GM21576 (cell line): ENCODE results near the gene TBC1D22A.
"Not testable (repeated sequence)": the region's sequence is repeated elsewhere in the genome, so short reads cannot be mapped to it uniquely, and the experiment has no call there.

Experiments used
- ATAC-seq: cut with Tn5 transposase; IDR thresholded peaks from one replicate; pipeline ENCODE4 v1.9.1; 2021; ENCODE audit warnings: mild to moderate bottlenecking, moderate library complexity; ENCODE audit not compliant: unreplicated experiment

TBC1D22A gene

DNA sequence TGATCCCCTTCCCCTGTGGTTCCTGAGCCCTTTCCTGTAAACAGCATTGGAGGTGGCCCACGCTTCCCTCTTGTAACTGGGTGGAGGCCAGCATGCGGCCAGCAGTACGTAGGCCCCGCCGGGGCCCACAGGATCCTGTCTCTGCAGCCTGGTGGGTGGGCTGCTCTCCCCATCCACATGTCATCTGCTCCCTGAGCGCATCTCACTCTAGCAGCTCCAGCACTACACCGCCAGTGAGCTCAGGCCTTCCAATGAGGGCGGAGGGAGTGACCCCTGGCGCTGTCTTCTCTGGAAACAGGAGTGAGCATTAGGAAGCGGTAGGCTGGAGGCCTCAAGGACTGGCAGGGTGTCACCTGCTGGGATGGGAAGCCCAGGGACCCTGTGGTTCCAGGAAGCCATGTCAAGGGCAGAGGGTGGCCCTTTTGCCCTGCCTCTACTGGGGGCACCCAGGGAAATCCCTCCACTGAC lies 363.9 kb downstream of the TBC1D22A start:
- ATAC-seq = no peak

DNA sequence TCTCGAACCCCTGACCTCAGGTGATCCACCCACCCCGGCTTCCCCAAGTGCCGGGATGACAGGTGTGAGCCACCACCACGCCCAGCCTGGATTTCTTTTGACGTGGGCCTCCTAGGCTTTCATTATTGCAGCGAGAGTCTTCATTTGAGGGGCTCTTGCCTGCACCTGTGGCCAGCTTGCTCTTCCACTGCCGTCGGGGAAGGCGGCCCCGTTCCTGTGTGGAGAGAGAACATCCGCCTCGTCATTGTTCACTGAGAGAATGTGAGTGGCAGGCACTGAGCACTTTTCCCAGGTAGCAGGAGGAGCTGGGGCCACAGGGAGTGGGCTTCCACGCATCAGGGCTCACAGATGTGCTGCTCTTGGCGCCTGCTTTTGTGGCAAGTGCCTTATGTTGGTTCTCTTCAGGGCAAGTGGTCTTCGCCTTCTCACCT lies 365.0 kb downstream of the TBC1D22A start:
- no peak for ATAC-seq

DNA sequence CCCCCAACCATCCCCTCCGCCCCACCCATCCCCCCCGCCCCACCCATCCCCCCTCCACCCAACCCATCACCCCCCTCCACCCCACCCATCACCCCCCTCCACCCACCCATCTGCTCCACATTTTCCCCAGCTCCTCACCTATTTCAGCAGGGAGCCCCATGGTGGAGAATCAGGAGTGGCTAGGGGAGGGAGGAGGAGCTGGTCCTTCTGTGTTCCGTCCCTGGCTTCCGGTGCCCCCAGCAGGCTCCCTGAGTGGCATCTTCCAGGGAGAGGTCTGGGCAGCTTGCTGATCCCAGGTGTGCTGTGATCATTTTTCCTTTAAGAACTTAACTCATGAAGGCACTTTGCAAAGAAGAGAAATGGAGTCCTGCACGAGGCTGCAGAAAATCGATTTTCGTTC lies 365.8 kb downstream of the TBC1D22A start:
- ATAC-seq = no peak

DNA sequence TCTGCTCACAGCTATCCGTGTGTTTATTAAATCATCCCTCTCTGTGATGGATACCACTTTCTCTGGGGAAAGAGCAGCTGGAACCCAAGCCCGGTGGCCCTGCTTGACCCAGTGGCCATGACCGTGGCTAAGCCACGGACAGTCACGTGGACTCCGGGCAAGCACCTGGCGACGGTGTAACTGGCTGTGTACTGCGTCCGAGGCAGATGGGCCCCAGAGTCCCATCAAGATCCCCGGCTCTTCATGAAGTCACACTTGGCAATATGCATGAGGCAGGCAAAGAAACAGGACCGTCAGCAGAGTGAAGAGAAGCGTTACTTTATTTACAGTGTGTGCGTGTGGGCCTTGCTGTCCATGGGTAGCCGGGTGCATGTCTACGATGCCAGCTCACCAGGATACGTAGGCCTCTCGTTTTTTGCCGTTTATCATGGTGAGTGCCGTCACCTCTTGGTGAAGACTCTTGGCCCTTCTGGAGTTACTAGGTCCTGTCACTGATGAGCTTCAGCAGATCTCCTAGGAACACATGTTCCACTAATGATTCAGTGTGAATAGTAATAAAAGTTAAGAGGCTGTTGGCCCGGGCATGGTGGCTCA lies 366.3 kb downstream of the TBC1D22A start:
- no peak for ATAC-seq

DNA sequence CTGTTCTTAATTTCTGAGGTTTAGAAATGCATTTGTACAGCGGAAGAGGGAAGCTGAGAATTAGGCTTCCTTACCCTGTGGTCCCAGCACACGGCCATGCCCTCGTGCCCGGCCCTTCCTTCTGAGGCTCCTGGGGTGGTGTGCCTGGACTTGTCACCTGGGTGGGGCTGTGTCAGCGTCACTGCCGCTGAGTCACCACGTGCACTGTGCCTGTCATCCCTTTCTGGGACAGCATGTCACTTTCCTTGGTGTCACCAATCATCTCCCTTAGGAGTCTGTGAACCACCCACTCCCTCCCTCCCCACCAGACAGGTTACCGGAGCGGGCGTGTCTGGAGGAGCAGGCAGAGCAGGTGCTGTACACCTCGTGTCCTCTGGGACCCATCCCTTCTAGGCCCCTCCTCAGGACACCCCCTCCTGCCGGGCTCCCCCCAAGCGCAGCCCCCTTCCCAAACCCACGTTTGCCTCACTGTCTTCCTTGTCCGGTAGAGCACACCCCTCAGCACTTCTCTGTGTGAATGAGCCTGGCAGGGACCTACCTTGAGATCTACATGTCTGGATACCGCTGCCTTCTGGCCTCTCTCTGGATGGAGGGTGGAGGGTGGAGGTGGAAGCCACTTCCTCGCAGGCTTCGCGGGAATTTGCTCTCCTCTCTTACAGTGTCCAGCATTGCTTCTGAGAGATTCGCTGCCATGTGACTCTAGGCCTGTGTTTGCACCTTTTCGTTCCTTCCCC lies 367.6 kb downstream of the TBC1D22A start:
- ATAC-seq = no peak

DNA sequence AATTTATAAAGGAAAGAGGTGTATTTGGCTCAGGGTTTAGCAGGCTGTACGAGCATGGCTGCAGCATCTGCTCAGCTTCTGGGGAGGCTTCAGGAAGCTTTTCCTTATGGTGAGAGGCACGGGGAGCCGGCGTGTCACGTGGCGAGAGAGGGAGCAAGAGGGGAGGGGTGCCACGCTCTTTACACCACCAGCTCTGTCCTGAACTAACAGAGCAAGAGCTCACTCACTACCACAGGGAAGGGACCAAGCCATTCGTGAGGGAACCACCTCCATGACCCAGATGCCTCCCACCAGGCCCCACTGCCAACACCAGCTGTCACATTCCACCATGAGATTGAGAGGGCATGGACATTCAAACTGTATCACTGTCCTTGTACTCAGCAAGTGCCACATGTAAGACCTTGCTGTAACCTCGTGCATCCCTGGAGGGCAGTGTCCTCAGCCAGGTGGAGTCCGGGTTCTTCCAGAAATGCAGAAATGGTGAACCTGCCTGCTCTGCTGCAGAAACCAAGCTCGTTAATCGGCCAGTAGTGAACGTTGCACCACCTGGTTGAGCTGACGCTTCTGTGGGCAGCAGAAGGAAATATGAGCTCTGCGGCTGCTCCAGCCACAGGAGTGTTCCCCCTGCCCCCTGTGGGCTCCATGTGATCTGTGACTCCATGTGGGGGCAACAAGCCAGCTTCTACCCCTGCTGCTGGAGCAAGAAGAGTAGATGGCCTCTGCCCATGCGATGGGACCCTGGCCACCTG lies 368.6 kb downstream of the TBC1D22A start:
- ATAC-seq = no peak

DNA sequence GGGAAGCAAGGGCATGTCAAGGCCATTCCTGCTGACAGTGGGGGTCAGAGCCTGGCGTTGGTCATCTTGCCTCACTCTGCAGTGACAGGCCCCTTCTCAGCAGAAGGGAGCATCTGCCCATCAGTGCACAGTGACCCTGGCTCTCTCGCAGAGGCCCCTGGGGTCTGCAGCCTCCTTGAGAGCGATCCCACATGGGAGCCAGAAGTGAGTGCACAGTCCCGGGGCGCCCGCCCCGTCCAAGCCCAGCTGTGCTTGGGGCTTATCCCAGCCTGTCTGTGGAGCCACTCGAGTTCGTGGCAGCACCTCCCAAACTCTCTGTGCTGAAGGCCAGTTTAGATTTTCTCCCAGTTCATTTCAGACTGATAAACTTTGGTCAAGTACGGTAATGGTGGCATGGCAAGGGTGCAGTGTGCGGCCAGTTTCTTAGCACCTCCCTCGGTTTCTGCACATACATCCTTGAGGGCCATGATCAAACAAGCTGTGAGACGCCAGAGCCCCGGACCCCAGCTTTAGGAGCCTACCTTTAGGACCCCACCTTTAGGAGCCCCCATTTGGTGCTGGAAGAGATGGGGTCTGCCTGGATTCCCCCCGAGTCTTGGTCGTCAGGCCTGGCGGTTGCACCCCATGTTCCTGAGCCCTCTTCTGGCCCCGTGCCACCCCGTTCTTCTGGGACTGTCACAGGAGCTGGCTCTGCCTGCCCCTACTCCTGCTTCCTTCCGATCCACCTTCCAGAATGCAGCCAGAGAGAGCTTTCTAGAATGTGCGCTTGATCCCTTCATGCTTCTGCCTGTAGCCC lies 369.4 kb downstream of the TBC1D22A start:
- ATAC-seq = no peak

DNA sequence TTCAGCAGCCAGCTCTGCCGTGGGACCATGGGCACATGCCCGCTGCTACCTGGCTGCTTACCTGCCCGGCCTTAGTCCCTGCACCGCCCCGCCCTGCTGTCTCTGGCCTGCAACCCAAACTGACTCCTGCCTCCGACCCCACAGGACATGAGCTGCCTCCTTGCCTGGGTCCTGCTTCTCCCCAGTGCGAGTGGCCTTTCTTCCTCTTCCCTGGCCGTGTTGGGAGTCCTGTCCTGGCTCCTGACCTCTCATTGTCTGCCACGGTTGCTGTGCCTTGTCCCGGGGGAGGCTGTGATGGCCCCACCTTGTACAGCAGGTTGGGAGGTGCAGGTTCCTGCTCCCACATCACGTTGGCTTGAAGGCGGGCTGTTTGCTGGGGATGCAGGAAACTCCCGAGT lies 370.0 kb downstream of the TBC1D22A start:
- ATAC-seq = no peak

DNA sequence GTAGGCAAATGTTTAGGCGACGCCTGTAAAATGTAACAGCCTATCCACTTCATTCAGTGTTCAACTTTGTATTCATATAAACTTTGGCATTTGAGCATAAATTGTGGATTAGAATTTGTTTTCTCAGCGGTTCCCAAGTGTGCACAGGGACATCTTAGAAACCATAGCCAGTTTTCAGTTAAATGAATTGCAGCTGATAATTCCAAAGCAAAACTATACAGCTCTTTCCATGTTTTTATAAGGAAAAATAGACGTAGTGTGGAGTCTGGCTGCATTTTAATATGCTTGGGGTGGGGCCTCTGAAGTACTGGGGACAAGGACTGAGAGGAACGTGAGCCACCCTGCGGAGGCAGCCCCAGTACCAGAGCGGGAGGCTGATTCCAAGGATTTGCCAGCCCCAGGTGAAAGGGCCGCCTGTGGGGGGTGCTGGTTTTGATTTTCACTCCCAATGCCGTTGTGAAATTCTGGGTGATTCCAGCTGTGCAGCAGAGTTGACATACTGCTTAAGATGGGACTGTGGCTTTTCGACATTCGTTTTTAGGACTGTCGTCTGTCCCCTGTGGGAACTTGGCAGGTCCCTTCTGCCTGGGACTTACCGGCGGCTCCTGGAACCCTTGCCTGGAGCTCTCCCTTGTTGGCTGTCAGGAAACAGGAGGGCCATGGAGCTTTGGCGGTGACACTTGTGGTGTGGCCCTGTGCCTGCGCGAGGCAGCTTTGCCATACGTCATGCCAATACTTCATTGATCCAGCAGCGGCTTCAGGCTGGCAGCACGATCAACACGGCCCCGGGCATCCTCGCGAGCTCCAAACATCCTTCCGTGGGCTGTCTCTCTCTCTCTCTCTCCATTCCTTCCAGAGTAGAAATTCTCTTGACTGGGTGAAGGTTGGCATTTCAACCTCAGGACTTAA lies 370.9 kb downstream of the TBC1D22A start:
- no peak for ATAC-seq

DNA sequence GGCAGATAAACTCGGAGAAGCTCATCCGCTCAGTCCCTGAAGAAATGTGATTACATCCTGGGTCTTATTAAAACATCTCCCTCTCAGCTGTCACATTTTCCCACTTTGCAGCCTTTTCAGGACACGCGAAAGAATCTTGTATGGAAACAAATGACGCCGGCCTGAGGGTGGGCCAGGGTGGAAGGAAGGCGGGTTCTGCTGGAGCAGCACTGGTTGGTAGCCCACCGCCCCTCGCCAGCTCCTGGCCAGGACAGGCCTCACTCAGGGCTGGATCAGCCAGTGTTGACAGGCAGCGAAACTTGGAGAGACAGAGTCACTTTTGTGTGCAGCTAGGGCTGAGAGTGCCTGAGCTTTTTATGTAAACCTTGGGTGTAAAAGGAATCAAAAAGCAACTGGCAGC lies 371.8 kb downstream of the TBC1D22A start:
- ATAC-seq = no peak

DNA sequence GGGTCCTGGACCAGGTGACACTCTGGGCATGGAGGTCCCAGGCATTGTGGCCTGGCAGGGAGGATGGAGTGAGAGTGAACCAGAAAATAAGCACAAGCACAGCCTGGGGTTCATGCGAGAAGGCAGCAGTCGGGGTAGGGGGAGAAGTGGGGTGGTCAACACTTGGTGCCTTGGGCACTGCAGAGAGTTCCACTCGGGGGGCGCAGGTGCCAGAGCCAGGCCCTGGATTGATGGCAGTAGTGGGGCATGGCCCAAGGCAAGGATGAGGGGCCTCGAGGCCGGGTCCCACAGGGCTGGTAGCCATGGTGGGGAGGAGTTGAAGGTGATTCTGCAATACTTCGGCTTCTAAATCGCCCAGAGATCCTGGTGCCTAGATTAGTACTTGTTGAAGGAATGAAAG lies 372.9 kb downstream of the TBC1D22A start:
- ATAC-seq = no peak

DNA sequence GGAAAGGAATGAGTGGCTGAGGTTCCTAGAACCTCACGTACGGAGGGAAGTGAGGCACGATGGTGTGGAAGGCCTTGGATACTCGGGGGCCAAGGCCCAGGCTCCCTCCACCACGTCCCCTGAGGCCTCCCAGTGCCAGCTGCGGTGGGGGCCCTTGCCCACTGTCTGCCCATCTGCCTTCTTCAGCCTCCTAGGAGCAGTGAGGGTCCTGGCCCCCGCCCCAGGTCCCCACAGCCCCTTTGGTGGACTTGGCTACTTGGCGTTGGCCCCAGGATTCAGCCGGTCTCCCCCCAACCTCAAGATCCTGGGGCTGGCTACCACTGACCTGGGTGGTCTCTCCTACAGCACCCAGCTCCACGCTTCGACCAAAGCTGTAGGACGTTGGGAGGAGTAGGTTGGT lies 373.6 kb downstream of the TBC1D22A start:
- ATAC-seq = no peak

DNA sequence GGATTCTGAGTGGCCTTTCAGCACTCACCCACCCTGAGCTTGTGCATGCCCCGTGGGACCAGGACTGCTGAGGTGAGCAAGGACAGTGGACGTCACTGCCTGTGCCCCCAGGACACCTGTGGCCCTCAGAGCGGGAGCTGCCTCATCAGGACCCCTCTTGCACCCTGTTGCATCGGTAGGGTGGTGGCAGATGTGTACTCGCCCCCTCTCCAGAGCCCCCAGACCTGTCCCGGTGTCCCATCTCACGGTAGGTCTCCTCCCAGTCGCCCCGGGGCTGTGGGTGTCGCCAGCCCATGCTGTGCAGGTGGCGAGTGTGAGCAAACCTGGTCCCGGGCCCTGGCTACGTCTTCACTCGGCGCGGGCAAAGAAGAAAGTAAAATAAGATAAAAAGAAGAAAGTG lies 374.2 kb downstream of the TBC1D22A start:
- ATAC-seq = no peak

DNA sequence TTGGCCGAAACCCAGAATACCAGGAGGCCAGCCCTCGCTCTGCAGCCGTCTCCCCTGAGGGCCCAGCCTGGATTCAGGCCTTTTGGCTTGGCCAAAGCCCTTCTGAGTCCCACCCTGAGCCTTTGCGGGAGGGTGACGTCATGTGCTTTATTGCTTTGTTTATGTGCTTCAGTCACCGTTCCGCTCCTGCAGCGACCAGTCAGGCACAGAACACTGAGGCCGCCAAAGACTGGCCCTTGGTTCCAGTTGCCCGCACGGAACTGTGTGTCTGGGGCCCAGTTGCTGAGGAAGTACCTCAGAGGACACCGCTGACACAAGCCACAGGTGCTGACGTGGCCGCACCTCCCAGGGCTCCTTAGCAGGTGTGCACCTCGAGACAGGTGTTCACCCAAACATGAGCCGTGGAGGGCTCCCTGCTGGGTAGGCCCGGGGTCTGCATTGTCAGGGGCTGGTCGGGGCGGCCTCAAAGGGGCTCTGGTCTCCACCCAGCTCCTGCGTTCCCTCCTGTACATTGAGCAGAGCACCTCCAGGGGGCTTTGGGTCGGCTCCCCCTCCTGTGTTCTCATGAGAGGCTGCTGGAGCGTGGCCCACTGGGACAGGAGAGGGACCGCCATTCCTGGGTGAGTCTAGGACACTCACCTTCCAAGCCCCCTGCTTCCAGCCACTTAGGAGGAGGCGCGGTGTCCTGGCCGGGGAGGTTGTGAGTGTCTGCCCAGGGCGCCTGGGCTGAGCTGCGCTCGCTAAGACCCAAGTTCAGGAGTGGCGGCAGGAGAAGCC lies 376.8 kb downstream of the TBC1D22A start:
- ATAC-seq = no peak

DNA sequence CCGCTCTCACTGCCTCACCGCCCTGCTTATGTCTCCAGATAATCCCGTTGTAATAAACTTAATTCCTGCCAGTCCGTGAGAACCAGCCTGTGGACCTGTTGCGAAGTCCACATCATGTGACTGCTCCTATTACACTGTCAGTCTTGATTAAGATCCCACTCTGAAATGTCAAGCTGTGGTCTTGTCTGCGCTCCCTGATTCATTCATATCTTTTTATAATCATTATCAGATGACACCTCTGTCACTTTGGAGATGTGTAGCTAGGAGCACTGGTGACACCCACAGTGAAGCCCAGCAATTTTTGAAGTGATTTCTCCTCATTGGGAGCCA lies 377.3 kb downstream of the TBC1D22A start:
- ATAC-seq = no peak

DNA sequence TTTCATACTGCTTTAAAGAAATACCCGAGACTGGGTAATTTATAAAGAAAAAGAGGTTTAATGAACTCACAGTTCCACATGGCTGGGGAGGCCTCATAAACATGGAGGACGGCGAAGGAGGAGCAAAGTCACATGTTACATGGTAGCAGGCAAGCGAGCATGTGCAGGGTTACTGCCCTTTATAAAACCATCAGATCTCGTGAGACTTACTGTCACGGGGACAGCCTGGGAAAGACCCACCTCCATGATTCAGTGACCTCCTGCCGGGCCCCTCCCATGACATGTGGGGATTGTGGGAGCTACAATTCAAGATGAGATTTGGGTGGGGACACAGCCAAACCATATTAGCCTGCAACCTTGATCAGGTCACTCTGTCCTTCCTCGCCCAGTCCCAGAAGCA lies 378.5 kb downstream of the TBC1D22A start:
- ATAC-seq = not testable (repeated sequence)

DNA sequence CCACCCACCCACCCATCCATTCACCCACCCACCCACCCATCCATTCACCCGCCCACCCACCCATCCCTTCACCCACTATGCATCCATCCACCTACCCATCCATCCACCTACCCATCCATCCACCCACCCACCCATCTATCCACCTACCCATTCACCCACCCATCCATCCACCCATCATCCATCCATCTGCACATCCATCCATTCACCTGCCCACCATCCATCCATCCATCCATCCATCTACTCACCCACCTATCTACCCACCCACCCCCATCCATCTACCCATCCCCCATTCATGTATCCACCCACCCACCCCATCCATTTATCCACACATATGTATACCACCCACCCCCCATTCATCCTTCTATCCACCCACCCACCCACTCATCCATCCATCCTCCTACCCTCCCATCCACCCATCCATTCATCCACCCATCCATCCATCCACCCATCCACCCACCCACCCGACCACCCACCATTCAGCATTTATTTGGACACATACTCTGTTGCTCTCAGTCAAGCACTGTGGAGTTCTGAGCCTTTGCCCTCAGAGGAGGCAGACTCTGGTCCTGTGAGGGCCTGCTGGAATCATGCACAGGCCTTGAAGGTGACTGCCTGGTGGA lies 380.1 kb downstream of the TBC1D22A start:
- ATAC-seq = no peak

DNA sequence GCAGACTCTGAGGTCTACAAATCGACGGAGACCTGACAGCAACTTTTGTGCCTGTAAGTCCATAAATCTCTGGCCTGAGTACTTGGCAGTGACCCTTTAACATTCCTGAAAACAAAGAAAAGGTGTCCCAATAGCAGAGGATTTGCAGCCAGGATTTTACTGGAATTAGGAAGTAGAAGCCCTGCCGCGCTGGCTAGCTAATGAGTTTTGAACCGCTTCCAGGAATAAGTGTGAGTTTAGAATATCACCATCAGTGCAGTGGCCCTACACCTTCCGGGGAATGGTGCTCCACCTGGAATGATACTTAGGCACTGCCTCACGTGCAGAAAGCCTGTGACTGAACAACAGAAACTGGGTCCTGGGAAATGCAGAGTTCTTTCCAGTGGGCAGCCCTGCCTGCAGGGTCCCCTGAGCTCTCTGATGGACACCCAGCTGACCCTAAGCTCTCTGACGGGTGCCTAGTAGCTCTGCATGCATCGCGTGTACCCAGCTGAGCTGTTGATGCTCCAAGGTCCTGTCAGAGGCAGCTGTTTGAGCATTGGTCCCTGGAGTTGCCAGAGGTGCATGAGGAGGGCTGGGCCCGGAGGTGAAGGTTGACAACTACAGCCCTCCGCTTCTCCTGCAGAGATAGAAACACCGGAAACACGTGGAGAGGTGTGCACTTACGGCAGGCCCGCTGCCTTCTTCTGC lies 380.9 kb downstream of the TBC1D22A start:
- ATAC-seq = no peak
